AG09319 (cell line): Measurements from ENCODE around the gene ARHGAP32.
"Not testable (repeated sequence)": the region's sequence is repeated elsewhere in the genome, so short reads cannot be mapped to it uniquely, and the experiment has no call there.

Source experiments
- DNase-seq: peaks from one replicate; pipeline ENCODE4 v3.0.0-alpha.2; 2010; ENCODE audit warnings: low read depth; ENCODE audit errors: extremely low read depth
- CTCF ChIP-seq: IDR thresholded peaks from 2 replicates; pipeline ENCODE4 v1.5.1; 2011; ENCODE audit warnings: low read depth, mild to moderate bottlenecking, inconsistent platforms, low read length, moderate library complexity

The ARHGAP32 gene

GRCh38 chr11:129163714-129164164 lies 28.4 kb downstream of the ARHGAP32 start:
- TF ChIP-seq CTCF, result no peak
- DNase-seq, result no peak

GRCh38 chr11:129157080-129157479 lies 35.0 kb downstream of the ARHGAP32 start:
- not testable (repeated sequence) for DNase-seq

- DNase-seq, result no peak
- TF ChIP-seq CTCF, result no peak
Measured at GRCh38 chr11:129155745-129156144, 36.4 kb downstream of the ARHGAP32 start.

GRCh38 chr11:129148487-129148886 lies 43.6 kb downstream of the ARHGAP32 start:
- no peak for DNase-seq
- no peak for TF ChIP-seq CTCF

- TF ChIP-seq CTCF, result no peak
- DNase-seq, result no peak
Measured at GRCh38 chr11:129146191-129146590, 45.9 kb downstream of the ARHGAP32 start.

GRCh38 chr11:129145276-129145675 lies 46.8 kb downstream of the ARHGAP32 start:
- DNase-seq, result no peak
- TF ChIP-seq CTCF, result no peak

GRCh38 chr11:129144256-129144655 lies 47.9 kb downstream of the ARHGAP32 start:
- no peak for DNase-seq
- no peak for TF ChIP-seq CTCF

- peak; percentile 89 for DNase-seq
- no peak for TF ChIP-seq CTCF
Measured at GRCh38 chr11:129143335-129143734, 48.8 kb downstream of the ARHGAP32 start.
